OCI-LY7 (cell line): ENCODE measurements around the gene PRSS38. TPM values are rescaled to one million over a fixed set of nuclear protein-coding genes. Genes with fewer than 3 reads are reported as not detected.

Source experiments
- BruUV-seq: library from RNA; stranded (reverse); fragments of 400-500 nt; replicated peaks from 2 replicates; lab custom pipeline; 2021; lab: Mats Ljungman, UMichigan
- CTCF ChIA-PET: fragments of 300-600 bp; sonication (Branson Sonifier 250); formaldehyde crosslinking; loops from one replicate; lab custom pipeline; 2022; ENCODE audit warnings: antibody characterized with exemption; ENCODE audit not compliant: unreplicated experiment; lab: Charles Lee
- POLR2A ChIA-PET: fragments of 300-600 bp; sonication (Branson Sonifier 250); formaldehyde crosslinking; loops from one replicate; lab custom pipeline; 2022; ENCODE audit warnings: antibody characterized with exemption; lab: Charles Lee
- DNase-seq: peaks from one replicate; pipeline ENCODE4 v3.0.0-alpha.2; 2015; ENCODE audit warnings: low spot score
- H2AFZ ChIP-seq: fragments of 200-600 bp; sonication (generic), shearing (Covaris generic); 2 replicates; pipeline ENCODE4 v1.6.1; 2014; ENCODE audit warnings: mild to moderate bottlenecking, antibody characterized with exemption, low read length, moderate library complexity
- H3K27ac ChIP-seq: fragments of 200-600 bp; sonication (generic); 2 replicates; pipeline ENCODE4 v1.5.1; 2014; ENCODE audit warnings: mixed run types, low read depth, mild to moderate bottlenecking, moderate library complexity, low read length, inconsistent platforms; ENCODE audit not compliant: poor library complexity, severe bottlenecking
- H3K36me3 ChIP-seq: fragments of 200-600 bp; sonication (generic); 2 replicates; pipeline ENCODE4 v1.6.1; 2014; ENCODE audit warnings: mild to moderate bottlenecking, antibody characterized with exemption, low read length, moderate library complexity, mixed read lengths; ENCODE audit not compliant: insufficient read depth
- H3K4me1 ChIP-seq: fragments of 200-600 bp; sonication (generic); 2 replicates; pipeline ENCODE4 v1.5.1; 2014; ENCODE audit warnings: mild to moderate bottlenecking, low read length; ENCODE audit not compliant: insufficient read depth, poor library complexity, severe bottlenecking
- H3K4me2 ChIP-seq: fragments of 200-600 bp; sonication (generic); 2 replicates; pipeline ENCODE4 v1.6.1; 2014; ENCODE audit warnings: mild to moderate bottlenecking, low read length
- H3K4me3 ChIP-seq: fragments of 200-600 bp; sonication (generic); 2 replicates; pipeline ENCODE4 v1.5.1; 2014; ENCODE audit warnings: mild to moderate bottlenecking, low read depth, low read length; ENCODE audit not compliant: poor library complexity, severe bottlenecking
- H3K79me2 ChIP-seq: fragments of 200-600 bp; sonication (generic); 2 replicates; pipeline ENCODE4 v1.6.1; 2016; ENCODE audit warnings: low read depth, mild to moderate bottlenecking, low read length, moderate library complexity, mixed read lengths; ENCODE audit not compliant: insufficient read depth
- H3K9me2 ChIP-seq: fragments of 200-600 bp; sonication (generic); 2 replicates; pipeline ENCODE4 v1.6.1; 2016; ENCODE audit warnings: mild to moderate bottlenecking, low read length, mixed read lengths; ENCODE audit not compliant: insufficient read depth
- H3K9me3 ChIP-seq: fragments of 200-600 bp; sonication (generic); 2 replicates; pipeline ENCODE4 v1.6.1; 2014; ENCODE audit warnings: mild to moderate bottlenecking, mixed run types, low read length, mixed read lengths
- H4K20me1 ChIP-seq: fragments of 200-600 bp; sonication (generic); 2 replicates; pipeline ENCODE4 v1.6.1; 2014; ENCODE audit warnings: mild to moderate bottlenecking, antibody characterized with exemption, low read length, moderate library complexity, mixed read lengths; ENCODE audit not compliant: insufficient read depth
- EZH2phosphoT487 ChIP-seq: fragments of 200-600 bp; sonication (generic); IDR thresholded peaks from 2 replicates; pipeline ENCODE4 v1.6.1; 2018; ENCODE audit warnings: low read depth, borderline replicate concordance, mild to moderate bottlenecking, mixed run types, antibody characterized with exemption, low read length, moderate library complexity, mixed read lengths
- intact Hi-C: fragments of 100-400 bp; cut with micrococcal nuclease; formaldehyde crosslinking; loops from one replicate; pipeline ENCODE4 v1.10.0; 2022; ENCODE audit not compliant: unreplicated experiment
- total RNA-seq, 2 experiments: library from RNA; depleted of rRNA in 1 of 2; stranded (reverse); fragments of >200 nt in 1 of 2; shearing (Covaris generic) in 1 of 2; gene quantifications; 2 replicates each; pipeline ENCODE4 v1.2.3, GENCODE V29; 2014 to 2022
- TF ChIP-seq, protein P1 (sequence below): fragments of 200-600 bp; sonication (generic); conservative IDR thresholded peaks from 2 replicates; pipeline ENCODE4 v1.5.1; 2014; ENCODE audit warnings: mild to moderate bottlenecking, antibody characterized with exemption, low read length, moderate library complexity, mixed read lengths

The PRSS38 gene
- total RNA-seq, 2 experiments from 2014 or later = not detected

DNA sequence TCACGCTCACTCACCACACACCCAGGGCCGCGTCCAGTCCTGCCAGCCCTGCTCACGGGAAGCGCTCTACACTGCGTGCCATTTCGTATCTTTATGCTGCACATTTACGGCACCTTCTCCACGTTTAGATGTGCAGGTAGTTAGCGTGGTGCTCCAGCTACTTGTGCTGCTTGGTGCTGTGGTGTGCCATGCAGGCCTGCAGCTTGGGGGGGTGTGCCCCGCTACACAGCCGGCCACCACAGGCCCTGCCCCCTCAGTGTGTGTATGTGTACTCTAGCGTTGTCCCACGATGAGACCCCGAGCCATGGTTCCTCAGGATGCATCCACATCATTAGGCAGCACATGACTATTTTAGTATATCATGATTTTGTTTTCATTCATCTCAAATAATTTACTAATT lies 41.9 kb upstream of the PRSS38 start:
- CTCF ChIA-PET = no interaction called here
- no TSS peak for BruUV-seq
- POLR2A ChIA-PET = no interaction called here

DNA sequence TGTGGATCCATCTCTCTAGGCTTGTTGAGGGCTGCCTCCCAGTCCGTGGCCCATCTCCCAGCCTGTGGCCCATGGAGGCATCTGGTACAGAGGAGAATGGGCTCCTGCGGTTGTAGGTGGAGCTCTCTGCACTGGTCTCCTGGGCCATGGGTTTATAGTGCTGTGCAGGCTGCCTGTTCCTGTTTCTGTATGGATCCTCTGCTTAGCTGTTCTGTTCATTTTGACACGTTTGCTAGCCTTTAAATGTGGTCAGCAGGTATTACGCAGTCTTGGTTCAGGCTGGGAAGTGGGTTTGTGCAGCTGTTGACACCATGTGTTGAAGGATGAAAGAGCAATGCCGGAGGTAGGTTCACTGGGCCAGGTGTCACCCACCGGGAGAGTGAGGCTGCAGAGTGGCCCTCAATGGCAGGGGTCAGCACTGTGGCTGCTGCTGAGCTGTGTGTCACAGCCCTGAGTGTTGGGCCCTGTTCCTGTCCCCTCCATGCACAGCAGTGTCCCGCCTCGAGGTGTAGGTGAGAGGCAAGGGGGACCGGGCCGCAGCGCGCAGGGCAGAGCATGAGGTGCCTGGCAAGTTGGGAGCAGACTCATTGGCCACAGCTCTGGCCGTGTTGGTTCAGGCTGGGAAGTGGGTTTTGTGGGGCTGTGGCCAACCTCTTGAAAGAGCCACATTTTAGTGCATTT lies 41.3 kb upstream of the PRSS38 start:
- H3K27ac ChIP-seq = no peak overlapping the region
- no peak overlapping the region for H3K4me3 ChIP-seq
- H4K20me1 ChIP-seq = no peaks in the 10 kb centered on the region
- peaks cover 8% of the 10 kb centered on the region; the same call in 1 of the 2 replicates for H3K36me3 ChIP-seq
- intact Hi-C loops = no loop called here
- CTCF ChIA-PET = no interaction called here
- no TSS peak for BruUV-seq
- no peak overlapping the region for H2AFZ ChIP-seq
- H3K9me2 ChIP-seq = no peaks in the 10 kb centered on the region
- no peak for DNase-seq
- no peaks in the 10 kb centered on the region for H3K4me1 ChIP-seq
- POLR2A ChIA-PET = no interaction called here
- H3K79me2 ChIP-seq = no peaks in the 10 kb centered on the region
- H3K4me2 ChIP-seq = no peak overlapping the region
- no peaks in the 10 kb centered on the region for H3K9me3 ChIP-seq
- TF ChIP-seq, protein P1, sequence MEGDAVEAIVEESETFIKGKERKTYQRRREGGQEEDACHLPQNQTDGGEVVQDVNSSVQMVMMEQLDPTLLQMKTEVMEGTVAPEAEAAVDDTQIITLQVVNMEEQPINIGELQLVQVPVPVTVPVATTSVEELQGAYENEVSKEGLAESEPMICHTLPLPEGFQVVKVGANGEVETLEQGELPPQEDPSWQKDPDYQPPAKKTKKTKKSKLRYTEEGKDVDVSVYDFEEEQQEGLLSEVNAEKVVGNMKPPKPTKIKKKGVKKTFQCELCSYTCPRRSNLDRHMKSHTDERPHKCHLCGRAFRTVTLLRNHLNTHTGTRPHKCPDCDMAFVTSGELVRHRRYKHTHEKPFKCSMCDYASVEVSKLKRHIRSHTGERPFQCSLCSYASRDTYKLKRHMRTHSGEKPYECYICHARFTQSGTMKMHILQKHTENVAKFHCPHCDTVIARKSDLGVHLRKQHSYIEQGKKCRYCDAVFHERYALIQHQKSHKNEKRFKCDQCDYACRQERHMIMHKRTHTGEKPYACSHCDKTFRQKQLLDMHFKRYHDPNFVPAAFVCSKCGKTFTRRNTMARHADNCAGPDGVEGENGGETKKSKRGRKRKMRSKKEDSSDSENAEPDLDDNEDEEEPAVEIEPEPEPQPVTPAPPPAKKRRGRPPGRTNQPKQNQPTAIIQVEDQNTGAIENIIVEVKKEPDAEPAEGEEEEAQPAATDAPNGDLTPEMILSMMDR = no peak
- no peak for TF ChIP-seq EZH2phosphoT487

More for the DNA sequence above, 41.9 kb upstream of the PRSS38 start:
- TF ChIP-seq, protein P1 = no peak
- no peak for TF ChIP-seq EZH2phosphoT487
- peaks cover 10% of the 10 kb centered on the region; the same call in 1 of the 2 replicates for H3K36me3 ChIP-seq
- no peak overlapping the region for H3K27ac ChIP-seq
- intact Hi-C loops = no loop called here
- no peaks in the 10 kb centered on the region for H3K4me1 ChIP-seq
- no peaks in the 10 kb centered on the region for H4K20me1 ChIP-seq
- H3K79me2 ChIP-seq = no peaks in the 10 kb centered on the region
- no peak overlapping the region for H2AFZ ChIP-seq
- H3K9me3 ChIP-seq = no peaks in the 10 kb centered on the region
- no peak for DNase-seq
- H3K4me2 ChIP-seq = no peak overlapping the region
- H3K9me2 ChIP-seq = no peaks in the 10 kb centered on the region
- no peak overlapping the region for H3K4me3 ChIP-seq
